ENCODE measurements around the gene NANP.
"Not testable (repeated sequence)": the region's sequence is repeated elsewhere in the genome, so short reads cannot be mapped to it uniquely, and the experiment has no call there.

NANP gene

GRCh38 chr20:25623736-25624499 is at the start of gene NANP:
Gene NANP (minus strand): TSS chr20:25624014. CDS start chr20:25623948, 66 bp downstream.
- peak; percentile 69 for DNase-seq (ENCODE audit: low read depth, low spot score)

- no peak for DNase-seq (ENCODE audit: low read depth, low spot score)
Measured at GRCh38 chr20:25672659-25673235, 48.9 kb upstream of the NANP start.

- no peak for DNase-seq (ENCODE audit: low read depth, low spot score)
Measured at GRCh38 chr20:25669826-25670422, 46.1 kb upstream of the NANP start.

GRCh38 chr20:25668446-25668845 is 44.6 kb upstream of the NANP start:
- no peak for DNase-seq (ENCODE audit: low read depth, low spot score)

GRCh38 chr20:25659999-25660398 is 36.2 kb upstream of the NANP start:
- DNase-seq (ENCODE audit: low read depth, low spot score): no peak

GRCh38 chr20:25654487-25654886 is 30.7 kb upstream of the NANP start:
- no peak for DNase-seq (ENCODE audit: low read depth, low spot score)

- DNase-seq (ENCODE audit: low read depth, low spot score): not testable (repeated sequence)
Measured at GRCh38 chr20:25652866-25653265, 29.1 kb upstream of the NANP start.

GRCh38 chr20:25644814-25645213 is 21.0 kb upstream of the NANP start:
- no peak for DNase-seq (ENCODE audit: low read depth, low spot score)

- DNase-seq (ENCODE audit: low read depth, low spot score): no peak
Measured at GRCh38 chr20:25643716-25644115, 19.9 kb upstream of the NANP start.

- no peak for DNase-seq (ENCODE audit: low read depth, low spot score)
Measured at GRCh38 chr20:25637247-25637646, 13.4 kb upstream of the NANP start.

GRCh38 chr20:25632940-25633790 is 9.4 kb upstream of the NANP start:
- no peak for DNase-seq (ENCODE audit: low read depth, low spot score)

GRCh38 chr20:25630615-25631014 is 6.8 kb upstream of the NANP start:
- not testable (repeated sequence) for DNase-seq (ENCODE audit: low read depth, low spot score)

- DNase-seq (ENCODE audit: low read depth, low spot score): no peak
Measured at GRCh38 chr20:25629816-25630499, 6.1 kb upstream of the NANP start.

- DNase-seq (ENCODE audit: low read depth, low spot score): no peak
Measured at GRCh38 chr20:25626779-25627178, 3.0 kb upstream of the NANP start.

- DNase-seq (ENCODE audit: low read depth, low spot score): no peak
Measured at GRCh38 chr20:25624500-25624939, 706 bp upstream of the NANP start.

GRCh38 chr20:25623225-25623735 is 534 bp downstream of the NANP start:
- no peak for DNase-seq (ENCODE audit: low read depth, low spot score)

- no peak for DNase-seq (ENCODE audit: low read depth, low spot score)
Measured at GRCh38 chr20:25622450-25623224, 1.2 kb downstream of the NANP start.

GRCh38 chr20:25622049-25622448 is 1.8 kb downstream of the NANP start:
- DNase-seq (ENCODE audit: low read depth, low spot score): no peak

- DNase-seq (ENCODE audit: low read depth, low spot score): no peak
Measured at GRCh38 chr20:25619514-25619913, 4.3 kb downstream of the NANP start.

GRCh38 chr20:25608774-25609173 is 15.0 kb downstream of the NANP start:
- no peak for DNase-seq (ENCODE audit: low read depth, low spot score)

All from activated naive CD8-positive, alpha-beta T cell treated with anti-CD3 and anti-CD28 coated beads, Interleukin-2, amount 50 U/mL, for 16 hours (primary cell).